GM21723 (cell line): Measurements from ENCODE around the gene CNTNAP5.

ENCODE experiments used
- ATAC-seq: cut with Tn5 transposase; IDR thresholded peaks from one replicate; pipeline ENCODE4 v1.9.1; 2021; ENCODE audit warnings: mild to moderate bottlenecking, moderate library complexity; ENCODE audit not compliant: unreplicated experiment

The CNTNAP5 gene

DNA sequence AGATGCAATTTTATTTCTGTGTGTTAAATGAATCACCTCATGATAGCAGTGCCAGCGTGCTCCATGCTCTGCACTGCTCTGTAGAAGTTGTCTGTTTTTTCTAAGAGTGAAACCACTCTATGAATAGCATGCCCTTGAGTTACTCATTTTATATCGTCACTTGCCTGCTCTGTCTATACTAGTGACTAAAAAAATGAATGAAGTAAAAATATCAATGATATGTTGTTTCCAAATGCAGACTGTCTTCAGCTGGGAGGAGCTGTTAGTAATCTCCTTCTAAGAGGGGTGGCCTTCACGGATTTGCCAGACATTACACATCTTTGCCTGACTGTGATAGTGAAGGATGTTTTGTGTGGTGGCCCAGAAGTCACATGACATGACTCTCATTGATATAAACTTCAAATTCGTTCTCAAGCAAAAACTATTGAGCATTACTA lies 852.1 kb downstream of the CNTNAP5 start:
- ATAC-seq: no peak

DNA sequence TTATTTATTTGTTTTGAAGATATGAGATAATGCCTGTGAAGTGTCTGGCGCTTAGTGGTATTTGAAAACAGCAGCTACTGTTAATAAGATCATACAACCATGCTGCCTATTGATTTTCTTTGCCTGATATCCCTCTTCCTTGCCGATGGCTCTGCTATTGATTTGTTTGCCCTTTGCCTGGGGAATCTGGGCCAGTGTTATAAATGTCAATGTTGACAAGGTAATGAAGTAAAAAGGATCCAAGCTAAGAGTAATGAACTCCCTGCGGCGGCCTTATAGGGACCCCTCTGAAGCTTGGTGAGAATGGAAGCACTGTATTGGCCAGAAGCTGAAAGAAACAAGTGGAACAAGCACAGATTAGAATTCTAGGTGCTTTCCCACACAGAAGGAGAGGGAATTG lies 854.6 kb downstream of the CNTNAP5 start:
- ATAC-seq: no peak

DNA sequence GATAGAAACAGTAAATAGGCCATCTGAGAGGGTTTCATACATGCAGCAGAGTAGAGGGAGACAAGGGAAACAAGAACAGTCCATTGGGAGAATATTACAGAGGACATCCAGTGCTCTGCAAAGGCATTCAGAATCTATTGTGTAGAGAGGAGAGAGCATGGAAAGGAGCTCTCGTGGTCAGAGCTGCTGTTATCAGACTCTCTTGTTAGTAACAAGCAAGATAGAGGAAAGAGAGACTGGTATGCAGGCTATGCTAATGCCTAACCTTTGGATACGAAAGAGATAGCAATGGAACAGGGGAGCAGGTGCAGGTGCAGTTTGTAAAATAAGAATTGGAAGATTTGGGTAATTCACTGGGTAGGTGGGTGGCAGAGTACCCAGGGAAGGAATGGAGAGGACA lies 855.9 kb downstream of the CNTNAP5 start:
- no peak for ATAC-seq

DNA sequence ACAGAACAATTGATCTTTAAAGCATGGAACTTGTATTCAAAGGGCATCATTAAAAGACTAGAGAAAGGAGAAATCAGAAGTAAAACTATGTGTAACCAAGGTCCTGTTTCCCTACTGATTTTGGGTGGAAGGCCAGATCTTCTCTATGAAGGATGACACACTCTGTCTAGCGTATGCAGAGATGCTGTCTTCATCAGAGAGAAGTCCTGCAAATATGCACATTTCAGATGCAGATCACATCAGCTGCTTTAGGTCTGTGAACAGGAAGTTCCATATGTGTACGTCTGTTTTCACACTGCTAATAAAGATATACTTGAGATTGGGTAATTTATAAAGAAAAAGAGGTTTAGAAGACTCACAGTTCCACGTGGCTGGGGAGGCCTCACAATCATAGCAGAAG lies 857.3 kb downstream of the CNTNAP5 start:
- ATAC-seq: no peak

DNA sequence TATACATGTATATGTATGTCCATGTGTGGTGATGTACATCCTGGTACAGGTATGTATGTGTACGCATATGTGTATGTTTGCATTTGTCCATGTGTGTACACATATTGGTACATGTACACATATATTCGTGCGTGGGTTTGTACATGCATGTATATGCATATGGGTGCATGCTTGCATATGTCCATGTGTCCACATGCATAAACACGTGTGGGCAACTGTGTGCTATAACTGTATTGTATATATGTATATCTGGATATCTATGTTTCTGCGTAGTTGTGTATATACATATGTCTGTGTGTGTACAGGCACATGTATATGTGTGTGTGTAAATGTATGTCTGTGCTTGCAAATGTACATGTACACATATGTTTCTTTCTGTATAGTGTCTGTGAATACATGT lies 858.5 kb downstream of the CNTNAP5 start:
- ATAC-seq: no peak

DNA sequence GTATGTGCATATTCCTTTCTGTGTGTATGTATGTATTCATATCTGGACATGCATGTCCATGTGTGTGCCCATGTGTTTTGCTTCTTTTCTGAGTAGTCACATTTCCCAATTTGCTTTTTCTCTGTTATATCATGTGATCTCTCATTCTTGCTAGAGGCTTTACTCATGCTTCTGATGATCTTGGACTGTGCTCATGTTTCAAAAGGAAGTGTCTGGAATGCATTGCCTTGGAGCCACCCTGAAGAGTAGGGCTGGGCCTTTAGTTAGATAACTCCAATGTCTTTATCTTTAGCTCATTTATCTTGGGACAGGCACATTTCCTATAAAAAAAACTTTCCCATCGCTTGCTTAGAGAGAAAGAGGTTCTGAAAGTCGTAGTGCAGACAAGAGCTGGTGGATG lies 859.2 kb downstream of the CNTNAP5 start:
- no peak for ATAC-seq

DNA sequence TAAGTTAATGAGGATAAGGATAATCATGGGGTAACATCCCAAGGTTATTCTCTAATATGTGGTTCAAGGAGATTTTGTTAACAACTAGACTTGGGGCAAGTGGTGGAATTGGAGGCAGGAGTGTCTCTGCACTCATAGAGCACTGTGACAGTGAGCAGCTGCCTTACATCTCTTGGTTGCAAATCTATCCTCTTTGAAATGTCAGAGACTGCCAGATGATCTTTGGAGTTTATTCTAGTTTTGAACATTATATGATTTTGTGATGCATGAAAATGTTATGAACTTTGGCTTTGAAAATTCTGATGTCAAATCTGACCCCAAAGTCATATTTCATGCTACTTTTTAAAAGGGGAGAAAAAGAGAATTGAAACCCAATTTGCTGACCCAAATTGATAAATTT lies 861.1 kb downstream of the CNTNAP5 start:
- no peak for ATAC-seq

DNA sequence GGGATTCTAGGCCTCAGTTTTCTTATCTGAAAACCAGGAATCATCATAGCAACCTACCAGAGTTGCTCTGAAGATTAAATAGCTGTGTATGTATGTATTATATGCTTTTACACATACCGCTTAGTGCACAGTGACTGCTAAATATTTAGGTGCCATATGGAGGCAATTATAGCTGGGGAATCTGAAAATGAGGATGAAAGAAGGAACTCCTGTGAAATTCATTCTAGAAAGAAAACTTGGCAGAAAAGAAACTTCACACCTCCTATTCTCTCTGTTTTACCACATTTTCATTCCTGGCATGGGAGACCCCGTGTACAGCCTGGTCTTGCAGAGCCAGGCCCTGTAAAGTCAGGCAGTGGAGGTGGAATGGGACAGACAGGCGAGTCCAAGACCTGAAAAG lies 862.4 kb downstream of the CNTNAP5 start:
- no peak for ATAC-seq

DNA sequence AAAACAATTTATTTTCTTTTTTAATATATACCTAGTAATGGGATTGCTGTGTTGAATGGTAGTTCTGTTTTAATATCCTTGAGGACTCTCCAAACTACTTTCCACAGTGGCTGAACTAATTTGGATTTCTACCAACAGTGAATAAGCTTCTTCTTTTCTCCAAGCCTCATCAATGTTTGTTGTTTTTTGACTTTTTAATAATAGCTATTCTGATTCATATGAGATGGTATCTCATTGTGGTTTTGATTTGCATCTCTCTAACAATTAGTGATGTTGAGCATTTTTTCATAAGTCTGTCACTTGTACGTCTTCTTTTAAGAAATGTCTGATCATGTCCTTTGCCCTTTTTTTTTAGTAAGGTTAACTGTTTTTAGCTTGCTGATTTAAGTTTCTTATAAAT lies 863.3 kb downstream of the CNTNAP5 start:
- no peak for ATAC-seq

DNA sequence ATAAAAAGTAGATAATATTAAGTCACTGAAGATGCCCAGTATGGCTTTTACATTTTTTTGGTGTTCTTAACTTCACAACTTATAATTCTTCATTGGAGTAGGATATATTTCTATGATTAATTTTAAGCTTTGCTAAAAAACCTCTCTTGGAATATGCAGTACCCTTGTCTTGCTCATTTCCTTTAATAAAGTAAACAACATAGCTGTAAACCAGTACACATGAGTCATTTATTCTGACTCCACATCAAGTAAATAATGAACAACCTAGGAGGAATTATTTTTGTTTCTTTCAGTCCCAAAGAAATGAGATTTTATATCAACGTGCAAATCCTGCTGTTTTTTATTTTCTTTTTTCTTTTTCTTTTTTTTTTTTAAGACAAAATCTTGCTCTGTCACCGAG lies 869.1 kb downstream of the CNTNAP5 start:
- ATAC-seq: no peak

DNA sequence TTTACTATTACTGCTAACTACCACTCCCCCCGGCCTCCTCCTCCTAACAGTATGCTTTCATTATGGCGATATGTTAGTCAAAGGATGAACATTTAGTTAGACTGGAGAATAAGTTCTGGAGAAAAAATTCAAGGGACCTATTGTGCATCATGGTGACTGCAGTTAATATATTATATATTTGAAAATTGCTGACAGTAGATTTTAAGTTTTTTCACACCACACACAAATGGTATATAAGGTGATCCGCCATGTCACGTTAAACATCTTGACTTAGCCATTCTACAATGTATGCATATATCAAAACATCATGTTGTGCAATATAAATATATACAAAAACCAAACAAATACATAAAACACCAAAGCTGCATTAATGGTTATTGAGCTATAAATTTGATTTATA lies 873.7 kb downstream of the CNTNAP5 start:
- no peak for ATAC-seq

DNA sequence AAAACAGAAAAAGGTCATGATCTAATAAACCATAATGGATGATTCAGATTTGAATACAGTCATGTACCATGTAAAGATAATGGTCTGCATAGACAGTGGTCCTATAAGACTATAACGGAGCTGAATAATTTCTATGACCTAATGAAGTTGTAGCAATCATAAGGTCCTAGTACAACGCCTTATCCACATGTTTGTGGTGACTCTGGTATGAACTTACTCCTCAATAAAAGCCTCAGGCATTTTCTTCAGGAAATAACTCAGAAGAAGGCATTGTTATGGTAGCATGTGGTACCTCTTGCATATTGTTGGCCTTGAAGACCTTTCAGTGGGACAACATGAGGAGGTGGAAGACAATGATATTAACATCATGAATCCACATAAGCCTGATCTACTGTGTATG lies 883.3 kb downstream of the CNTNAP5 start:
- ATAC-seq: no peak

DNA sequence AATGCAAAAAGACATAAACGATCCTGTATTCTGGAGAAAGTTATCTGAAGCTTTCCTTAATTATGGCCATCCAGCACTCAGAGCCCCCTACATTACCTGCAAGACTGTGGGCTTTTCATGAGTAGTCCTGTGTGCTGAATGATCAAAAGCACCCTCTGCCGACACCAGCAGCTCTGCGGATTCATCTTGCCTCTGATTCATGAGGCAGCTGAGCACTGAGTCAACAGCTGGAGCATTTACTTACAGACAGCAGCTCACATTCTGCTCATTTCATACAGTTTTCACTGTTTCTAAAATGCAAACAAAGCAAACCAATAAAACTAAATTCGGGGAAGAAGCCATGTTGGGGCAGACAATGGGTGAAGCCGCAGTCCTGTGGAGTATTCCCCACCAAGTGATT lies 886.5 kb downstream of the CNTNAP5 start:
- no peak for ATAC-seq

DNA sequence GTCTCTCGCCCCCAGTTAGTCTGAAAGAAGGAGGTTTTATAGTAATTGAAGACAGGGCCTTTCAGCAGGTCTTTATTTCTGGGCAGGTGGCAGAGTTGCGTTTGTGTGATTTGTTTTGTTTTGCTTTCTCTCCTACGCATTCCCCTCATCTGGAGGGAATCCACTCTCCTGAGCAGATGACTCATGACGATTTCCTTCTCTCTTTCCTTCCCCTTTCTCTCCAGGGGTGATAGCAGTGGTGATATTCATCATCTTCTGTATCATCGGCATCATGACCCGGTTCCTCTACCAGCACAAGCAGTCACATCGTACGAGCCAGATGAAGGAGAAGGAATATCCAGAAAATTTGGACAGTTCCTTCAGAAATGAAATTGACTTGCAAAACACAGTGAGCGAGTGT lies 888.8 kb downstream of the CNTNAP5 start:
- no peak for ATAC-seq

DNA sequence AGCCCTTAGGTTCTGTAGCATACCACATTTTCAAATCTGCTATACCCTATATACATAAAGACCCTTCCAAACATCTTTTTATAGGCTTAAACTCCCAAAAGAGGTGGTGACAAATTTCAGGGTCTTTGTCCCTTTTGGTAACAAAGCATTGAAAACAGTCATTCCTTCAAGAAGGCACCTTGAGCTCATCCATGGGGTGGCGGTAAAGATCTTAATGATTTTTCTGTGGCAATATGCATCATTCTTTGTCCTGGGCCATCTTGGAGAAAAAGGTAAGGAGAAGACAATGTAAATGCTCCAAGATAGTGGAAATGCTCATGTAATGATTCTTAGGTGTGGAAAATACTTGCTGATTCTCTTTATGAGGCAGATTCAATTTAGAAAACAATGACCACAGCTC lies 890.5 kb downstream of the CNTNAP5 start:
- no peak for ATAC-seq

DNA sequence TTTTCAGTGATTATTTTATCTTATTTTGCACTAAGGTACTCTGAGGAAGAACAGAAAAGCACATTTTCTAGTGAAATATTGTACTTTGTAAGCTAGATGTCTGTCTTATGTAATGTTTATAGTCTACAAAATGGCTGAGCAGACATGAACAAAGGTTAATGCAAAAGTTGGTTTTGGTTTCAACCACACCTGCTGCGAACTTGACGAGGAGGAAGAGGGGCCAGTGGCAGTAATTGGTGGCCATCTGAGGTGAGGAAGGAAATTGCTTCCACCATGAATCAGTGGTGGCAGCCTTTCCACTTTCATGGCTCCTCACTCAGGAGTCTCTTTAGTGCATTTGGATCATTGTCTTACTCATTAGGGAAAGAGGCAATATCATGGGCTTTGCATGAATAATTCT lies 894.2 kb downstream of the CNTNAP5 start:
- ATAC-seq: no peak

DNA sequence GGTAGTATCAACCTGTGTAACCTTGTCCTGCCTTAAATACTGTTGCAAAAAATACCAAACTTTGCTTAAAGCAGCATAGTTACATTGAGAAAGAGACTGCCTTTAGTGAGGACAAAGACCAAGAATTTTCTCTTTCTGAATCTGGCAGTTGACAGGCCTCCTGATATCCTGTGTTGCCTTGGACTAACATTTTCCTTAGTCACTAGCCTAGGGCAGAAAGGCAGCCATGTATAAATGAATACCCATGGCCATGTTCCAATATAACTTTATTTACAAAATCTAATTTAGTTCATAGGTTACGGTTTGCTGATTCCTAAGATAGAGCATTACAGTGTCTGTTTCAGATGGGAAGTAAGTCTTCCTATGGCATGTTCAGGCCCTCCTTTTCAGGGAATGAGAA lies 895.4 kb downstream of the CNTNAP5 start:
- no peak for ATAC-seq

DNA sequence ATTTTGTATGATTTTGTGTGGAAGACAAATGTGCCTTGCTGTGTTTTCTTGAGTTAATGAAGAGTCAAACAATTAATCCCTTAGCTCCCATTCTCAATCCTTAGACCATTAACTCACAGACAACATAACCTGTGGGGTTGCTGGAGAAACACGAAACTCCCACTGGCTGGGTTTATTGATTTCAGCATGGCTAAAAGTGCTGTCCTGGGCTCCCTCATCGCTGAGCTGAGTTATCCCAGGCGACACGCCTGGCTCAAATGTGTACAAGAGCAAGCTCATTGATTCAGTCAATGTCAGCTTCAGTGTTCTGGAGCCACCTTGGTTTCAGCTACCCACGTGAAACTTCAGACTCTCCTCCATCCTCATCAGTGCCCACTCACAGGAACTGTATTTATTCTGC lies 896.1 kb downstream of the CNTNAP5 start:
- no peak for ATAC-seq

DNA sequence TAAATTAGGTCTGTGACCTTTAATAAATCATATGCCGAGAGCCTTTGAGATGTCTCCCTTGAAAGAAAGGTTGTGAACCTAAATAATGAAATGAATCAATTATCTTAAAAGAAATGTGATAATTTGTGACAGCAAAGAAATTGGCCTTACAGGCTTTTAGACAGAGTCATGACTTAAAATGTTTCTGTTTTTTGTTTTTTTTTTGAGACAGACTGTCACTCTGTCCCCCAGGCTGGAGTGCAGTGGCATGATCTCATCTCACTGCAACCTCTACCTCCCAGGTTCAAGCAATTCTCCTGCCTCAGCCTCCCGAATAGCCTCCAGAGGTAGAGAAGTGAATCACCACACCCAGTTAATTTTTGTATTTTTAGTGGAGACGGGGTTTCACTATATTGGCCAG lies 898.0 kb downstream of the CNTNAP5 start:
- ATAC-seq: no peak

DNA sequence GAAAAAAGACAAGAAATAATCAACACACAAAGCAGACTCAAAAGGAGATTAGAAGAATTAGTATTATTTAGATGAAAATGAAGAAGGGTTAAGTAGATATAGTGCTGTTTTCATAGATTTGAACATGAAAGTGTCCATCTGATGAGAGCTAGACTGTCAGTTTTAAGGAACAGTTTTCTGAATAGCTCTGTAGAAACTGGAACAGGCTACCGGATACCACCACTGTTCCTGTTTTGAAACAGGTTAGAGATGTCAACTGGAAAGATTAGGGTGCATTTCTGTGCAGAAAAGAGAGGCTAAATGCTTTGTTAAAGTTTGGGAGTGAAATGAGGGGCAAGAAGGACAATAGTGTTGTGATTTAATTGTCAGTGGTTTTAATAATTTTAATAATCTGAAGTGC lies 908.8 kb downstream of the CNTNAP5 start:
- ATAC-seq: no peak

DNA sequence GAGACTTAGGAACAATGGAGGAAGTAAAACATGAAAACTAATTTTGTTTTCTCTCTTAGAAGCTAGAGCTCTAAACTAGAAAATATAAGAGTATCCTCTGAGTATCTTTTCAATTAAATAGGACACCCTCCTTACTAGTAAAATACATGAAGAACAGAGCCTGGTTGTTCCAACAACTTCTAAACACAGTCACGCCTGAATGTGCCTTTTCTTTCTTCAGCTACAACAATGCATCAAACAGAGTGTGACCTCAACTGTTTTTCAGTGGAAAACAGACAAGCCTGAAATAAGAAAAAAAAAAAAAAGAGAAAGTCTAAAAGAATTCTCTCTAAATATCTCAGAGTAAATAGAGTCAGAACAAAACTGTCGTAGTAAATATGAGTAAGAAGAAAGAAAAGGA lies 928.8 kb downstream of the CNTNAP5 start:
- ATAC-seq: no peak

DNA sequence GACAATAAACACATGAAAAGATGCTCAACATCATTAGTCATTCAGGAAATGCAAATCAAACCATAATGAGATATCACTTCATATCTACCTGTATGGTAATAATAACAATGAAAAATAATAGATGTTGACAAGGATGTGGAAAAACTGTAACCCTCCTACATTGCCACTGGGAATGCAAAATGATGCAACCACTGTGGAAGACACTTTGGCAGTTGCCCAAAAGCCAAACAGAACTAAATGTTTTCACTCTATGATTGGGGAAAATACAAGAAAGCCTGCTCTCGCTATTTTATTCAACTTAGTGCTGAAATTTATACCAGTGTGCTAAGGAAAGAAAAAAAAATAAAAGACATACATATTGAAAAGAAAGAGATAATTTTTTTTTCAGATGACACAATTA lies 934.5 kb downstream of the CNTNAP5 start:
- ATAC-seq: no peak

DNA sequence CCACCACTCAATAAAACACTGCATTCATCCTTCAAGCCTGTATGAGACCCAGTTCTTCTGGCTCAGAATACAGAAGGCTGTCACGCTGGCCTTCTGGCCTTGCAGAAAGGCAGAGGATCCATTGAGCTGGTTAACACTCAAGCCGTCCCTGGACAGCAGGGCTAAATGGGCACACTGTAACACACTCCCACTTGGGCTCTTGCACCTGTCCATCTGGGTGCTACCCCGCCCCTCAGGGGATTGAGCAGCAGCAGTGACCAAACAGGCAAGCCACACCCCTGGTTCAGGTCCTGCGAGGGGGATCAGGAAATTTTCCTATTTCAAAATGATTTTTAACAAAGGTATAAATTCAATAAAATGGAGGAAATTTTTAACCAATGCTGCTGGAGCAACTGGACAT lies 936.0 kb downstream of the CNTNAP5 start:
- ATAC-seq: no peak
